Left lobe of liver (tissue), 2 donors: Measurements from ENCODE around the gene ZNF618. TPM values are rescaled to one million over a fixed set of nuclear protein-coding genes. Genes with fewer than 3 reads are reported as not detected.

Experiments
- ATAC-seq: fragments of 200-7000 bp; cut with Tn5 transposase; one replicate; pipeline ENCODE4 v1.9.1; 2020; ENCODE audit warnings: mild to moderate bottlenecking, moderate library complexity
- DNase-seq: peaks from one replicate; pipeline ENCODE4 v3.0.0-alpha.2; 2020; ENCODE audit warnings: low spot score
- total RNA-seq: library from RNA; stranded (reverse); gene quantifications from one replicate; pipeline ENCODE4 v1.2.1, GENCODE V29; 2021
- donor health status: DM: no; HTN: no; CAD: no; lungs with moderate emphysema.
- donor health status: DM: no; HTN: yes; CAD: no.

The ZNF618 gene
- total RNA-seq, 1 donor from 2014 or later = 5.7 TPM

- ATAC-seq = no peak
- peak; percentile 45 for DNase-seq
These were observed 33.3 kb downstream of the ZNF618 start for GRCh38 chr9:113909421-113909820.

- DNase-seq (peak; percentile 73), ATAC-seq (peak; percentile 85)
These were observed 34.0 kb downstream of the ZNF618 start for GRCh38 chr9:113910036-113910639.

DNA sequence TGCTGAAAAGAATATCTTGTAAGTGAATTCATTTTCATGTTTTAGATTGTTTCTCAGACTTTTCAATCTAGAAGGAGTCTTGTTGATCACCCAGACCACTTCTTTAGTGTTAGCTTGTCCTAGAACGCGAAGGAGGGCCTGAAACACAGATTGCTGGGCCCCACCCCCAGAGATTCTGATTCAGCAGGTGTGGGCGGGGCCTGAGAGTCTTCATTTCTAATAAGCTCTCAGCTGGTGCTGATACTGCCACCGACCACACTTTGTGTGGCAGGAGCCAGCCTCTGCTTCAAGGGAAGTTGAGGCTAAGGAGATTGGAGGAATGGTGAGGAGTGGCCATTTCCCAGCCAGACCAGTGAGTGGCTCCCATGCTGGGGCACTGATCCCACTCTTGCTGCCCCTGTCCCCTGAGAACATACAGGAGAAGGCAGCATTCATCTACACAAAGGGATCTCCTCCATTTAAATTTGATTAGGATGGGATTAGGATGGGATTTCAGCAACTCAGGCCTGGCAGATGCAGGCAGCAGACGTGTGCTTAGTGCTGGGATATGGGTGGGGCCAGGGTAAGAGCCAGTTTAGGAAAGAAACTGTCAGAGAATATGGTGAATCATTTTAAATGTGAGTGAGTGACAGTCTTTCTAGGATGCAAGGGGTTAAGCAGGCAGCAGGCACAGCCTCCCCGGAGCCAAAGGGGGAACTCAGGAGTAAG, 35.9 kb downstream of the ZNF618 start:
- DNase-seq (peak; percentile 37), ATAC-seq (no peak)

- ATAC-seq (peak; percentile 18), DNase-seq (peak; percentile 45)
These were observed 36.7 kb downstream of the ZNF618 start for GRCh38 chr9:113912816-113913215.

GRCh38 chr9:113913426-113914195, 37.5 kb downstream of the ZNF618 start:
- peak; percentile 70 for DNase-seq
- ATAC-seq = peak; percentile 84

DNA sequence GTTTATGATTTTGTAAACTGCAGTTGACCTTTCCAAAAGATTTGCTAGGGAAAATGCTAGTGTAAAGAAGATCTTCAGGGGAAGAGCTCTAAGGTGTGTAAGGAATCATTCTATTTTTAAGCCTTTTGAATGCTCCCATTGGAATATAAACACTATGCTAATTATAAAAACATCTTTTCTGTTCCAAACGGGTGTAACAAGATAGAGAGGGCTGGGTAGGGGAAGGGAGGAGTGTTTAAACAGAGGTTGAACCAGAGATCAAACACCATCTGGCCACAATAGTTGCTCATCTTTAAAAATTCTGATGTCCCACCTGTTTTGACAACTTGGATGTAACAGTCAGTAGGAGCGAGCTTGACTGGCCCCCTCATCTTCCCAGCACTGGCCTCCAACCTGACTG, 38.4 kb downstream of the ZNF618 start:
- DNase-seq (no peak), ATAC-seq (no peak)

- DNase-seq (peak; percentile 16), ATAC-seq (no peak)
These were observed 39.8 kb downstream of the ZNF618 start for GRCh38 chr9:113915817-113916434.

GRCh38 chr9:113916931-113917330, 40.8 kb downstream of the ZNF618 start:
- DNase-seq = peak; percentile 11
- no peak for ATAC-seq

DNA sequence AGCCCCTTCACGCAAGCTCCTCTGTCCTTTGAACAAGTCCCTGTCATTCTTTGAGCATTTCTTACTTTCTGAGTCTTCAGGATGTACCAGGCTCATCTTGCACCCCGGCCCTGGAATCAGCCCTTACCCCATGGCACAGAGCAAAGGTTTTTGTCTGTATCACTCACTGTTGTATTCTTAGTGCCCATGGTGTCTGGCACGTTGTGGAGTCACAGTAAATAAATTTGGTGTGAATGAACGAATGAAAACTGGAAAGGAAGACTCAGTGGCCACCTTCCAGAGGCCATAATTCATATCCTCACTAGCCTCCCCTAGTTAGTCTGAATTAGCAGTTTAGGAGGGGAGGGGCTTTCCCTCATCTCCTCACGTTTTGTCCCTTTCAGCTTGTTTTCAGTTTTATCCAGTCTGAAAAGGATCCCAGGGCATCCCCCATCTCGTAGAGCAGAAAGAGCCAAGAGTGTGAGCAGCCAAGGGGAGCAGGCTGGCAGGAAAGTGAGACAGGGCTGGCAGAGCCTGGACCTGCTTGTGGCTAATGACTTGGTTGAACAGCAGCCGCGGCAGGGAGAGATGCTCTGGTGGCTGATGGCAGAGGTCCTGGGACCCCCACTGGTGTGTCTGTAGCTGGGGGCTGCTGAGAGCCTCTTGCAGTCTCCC, 42.7 kb downstream of the ZNF618 start:
- peak; percentile 28 for DNase-seq
- ATAC-seq = no peak

DNA sequence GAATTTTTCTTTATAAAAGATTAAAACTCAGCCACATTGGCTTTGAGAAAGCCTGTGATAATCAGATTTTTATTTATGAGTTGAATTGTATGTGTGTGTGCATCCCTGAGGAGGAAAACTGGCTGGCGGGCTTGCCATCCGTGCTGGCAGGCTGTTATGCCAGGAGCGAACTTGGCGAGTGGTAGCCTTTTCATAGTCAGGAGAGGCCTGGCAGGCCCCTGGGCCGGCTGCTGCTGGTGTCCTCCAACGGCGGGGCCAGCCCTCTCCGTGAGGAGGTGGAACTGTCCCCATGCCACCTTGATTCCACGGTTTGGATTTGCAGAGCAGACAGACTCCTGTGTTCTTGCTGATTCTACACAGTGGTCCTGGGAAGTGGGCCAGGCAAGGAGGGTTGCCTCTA, 43.3 kb downstream of the ZNF618 start:
- no peak for ATAC-seq

GRCh38 chr9:113919871-113920270, 43.8 kb downstream of the ZNF618 start:
- DNase-seq = peak; percentile 54

More for the DNA sequence above, 43.3 kb downstream of the ZNF618 start:
- DNase-seq = peak; percentile 40

GRCh38 chr9:113920872-113921271, 44.8 kb downstream of the ZNF618 start:
- ATAC-seq = no peak
- peak; percentile 15 for DNase-seq

More at GRCh38 chr9:113919871-113920270, 43.8 kb downstream of the ZNF618 start:
- peak; percentile 78 for ATAC-seq

- DNase-seq (peak; percentile 22), ATAC-seq (no peak)
These were observed 45.4 kb downstream of the ZNF618 start for GRCh38 chr9:113921396-113921925.

DNA sequence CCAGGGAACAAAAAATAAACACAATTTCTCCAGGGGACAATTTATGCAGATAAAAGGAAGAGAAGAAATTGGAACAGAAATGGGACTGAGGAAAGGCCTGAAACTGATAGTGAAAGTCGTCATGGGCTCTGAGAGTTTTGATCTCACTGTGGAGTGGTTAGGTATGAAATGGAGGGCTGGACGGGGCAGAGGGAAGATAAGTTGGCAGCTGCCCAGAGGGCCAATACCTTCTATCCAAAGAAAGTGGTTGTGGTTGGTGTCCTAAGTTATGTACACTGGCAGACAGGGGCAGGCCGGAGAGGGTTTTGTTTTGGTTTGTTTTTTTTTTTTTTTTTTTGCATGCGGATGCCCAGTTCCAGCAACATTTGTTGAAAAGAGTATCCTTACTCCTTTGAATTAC, 46.1 kb downstream of the ZNF618 start:
- peak; percentile 69 for DNase-seq
- ATAC-seq = peak; percentile 85

GRCh38 chr9:113926211-113926610, 50.1 kb downstream of the ZNF618 start:
- ATAC-seq = no peak
- DNase-seq = no peak

GRCh38 chr9:113927277-113927676, 51.2 kb downstream of the ZNF618 start:
- no peak for ATAC-seq

DNA sequence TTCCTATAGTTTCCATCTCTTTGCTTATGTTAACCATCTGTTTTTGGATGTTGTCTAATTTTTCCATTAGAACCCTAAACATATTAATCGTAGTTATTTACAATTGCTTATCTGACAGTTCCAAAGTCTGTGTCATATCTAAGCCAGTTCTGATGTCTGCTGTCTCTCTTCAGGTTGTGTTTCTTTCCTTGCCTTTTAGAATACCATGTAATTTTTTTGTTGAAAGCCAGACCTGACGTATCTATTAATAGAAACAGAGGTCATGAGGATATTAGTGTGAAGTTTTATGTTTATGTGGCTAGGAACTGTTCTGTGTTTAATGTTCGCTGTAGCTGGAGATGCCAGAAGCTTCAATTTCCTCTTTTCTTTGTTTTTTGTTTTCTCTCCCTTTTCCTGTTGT, 52.2 kb downstream of the ZNF618 start:
- ATAC-seq = no peak
- no peak for DNase-seq

More at GRCh38 chr9:113927277-113927676, 51.2 kb downstream of the ZNF618 start:
- DNase-seq = no peak

DNA sequence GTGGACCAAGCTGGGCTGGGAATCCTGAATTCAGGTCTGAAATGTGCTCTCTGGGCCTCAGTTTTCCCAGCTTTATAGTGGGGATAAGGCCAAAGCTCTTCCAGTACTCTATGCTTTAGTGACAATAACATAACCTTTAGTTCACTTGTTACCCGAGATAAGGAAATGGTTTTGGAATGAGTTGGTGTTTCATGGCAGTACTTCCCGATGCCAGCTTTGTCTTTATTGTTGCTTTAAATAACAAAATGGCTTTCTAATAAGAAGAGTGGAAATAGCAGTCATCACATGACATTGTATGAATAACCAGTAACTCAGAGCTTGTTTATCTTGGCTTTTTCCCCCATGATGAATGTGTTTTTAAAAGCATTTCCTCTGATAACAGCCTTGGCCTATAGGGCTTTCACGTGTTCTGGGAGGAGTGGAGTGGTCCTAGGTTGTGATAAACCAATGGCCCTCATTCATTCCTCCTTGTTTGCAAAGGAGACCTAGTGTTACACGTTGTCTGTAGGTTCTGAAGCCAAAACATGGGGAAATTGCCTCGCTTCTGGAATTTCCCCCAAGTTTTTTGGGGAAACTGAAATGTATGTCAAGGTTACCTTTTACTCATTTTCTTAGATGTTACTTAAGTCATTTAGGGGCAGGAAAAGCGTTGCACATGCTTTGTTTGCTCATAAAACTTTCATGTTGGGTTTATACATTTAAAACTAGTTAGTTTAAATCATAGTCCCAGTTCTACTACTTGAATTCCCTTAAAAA, 53.7 kb downstream of the ZNF618 start:
- ATAC-seq = no peak

DNA sequence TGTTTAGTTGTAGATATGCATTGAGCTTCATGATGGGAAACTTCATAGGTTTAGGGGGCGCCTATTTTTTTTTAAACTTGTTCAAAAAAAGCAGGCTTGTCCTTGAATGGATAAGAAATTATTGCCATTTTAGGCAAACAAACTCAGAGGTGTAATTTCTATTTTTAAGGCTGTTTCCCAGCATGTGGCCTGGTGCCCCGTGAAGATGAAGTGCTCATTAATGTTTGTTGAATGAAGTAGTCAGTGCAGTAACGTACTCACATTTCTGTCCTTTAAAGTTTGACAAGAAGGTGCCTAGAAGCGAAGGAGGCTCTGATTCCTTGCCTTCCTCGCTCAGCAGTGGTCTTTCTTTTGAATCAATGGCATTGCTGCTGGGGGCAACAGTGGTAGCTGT, 54.3 kb downstream of the ZNF618 start:
- ATAC-seq = no peak
- DNase-seq = peak; percentile 10

More for the DNA sequence above, 53.7 kb downstream of the ZNF618 start:
- DNase-seq = peak; percentile 6

DNA sequence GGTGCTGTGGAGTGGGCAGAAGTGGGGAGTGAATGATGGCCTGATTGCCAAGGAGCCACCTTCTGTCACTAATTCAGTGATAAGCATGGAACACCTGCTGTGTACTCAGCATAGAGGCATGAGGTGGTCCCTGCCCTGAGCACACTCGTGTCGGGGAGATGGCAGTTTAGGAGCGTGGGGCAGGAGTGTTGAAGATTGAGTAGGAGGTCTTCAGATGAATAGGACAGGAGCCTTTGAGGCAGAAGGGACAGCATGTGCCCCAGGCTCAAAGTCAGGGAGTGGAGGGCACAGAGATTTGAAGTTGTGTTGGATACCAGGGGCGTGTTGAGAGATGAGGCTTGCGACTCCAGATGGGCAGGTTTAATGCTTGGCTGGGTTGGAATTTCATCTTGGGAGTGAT, 55.0 kb downstream of the ZNF618 start:
- DNase-seq = peak; percentile 23

More for the DNA sequence above, 55.0 kb downstream of the ZNF618 start:
- no peak for ATAC-seq
